K562 (cell line): Measurements from ENCODE around the gene CUTA. TPM values are rescaled to one million over a fixed set of nuclear protein-coding genes. Genes with fewer than 3 reads are reported as not detected.

Experiments used
- ATAC-seq: fragments of 200-7000 bp; cut with Tn5 transposase; 3 replicates; pipeline ENCODE4 v1.9.1; 2020; ENCODE audit warnings: moderate library complexity
- BruUV-seq: library from RNA; stranded (reverse); fragments of 400-500 nt; replicated peaks from 2 replicates; lab custom pipeline; 2021; lab: Mats Ljungman, UMichigan
- CTCF ChIA-PET: fragments of 300-600 bp; formaldehyde crosslinking; extraction: SDS; loops from one replicate; lab custom pipeline; 2021; ENCODE audit warnings: low intra/inter-chr PET ratio; lab: Yijun Ruan, JAX
- POLR2A ChIA-PET: fragments of 300-600, 350-650 bp; sonication (Branson Sonifier 250); formaldehyde crosslinking; extraction: SDS; loops from one replicate; lab custom pipeline; 2021; ENCODE audit warnings: antibody characterized with exemption, inconsistent platforms; lab: Yijun Ruan, JAX
- DNase-seq, 4 experiments: peaks; one replicate each; pipeline versions ENCODE4 v3.0.0 to v3.0.0-alpha.2; 2011 to 2018; ENCODE audit warnings: low spot score in 3 of 4, mixed read lengths in 3 of 4; ENCODE audit errors: extremely low read depth in 1 of 4
- FAIRE-seq: peaks from 2 replicates; lab custom pipeline; 2011; peaks lifted over from hg19 to GRCh38; lab: Jason Lieb, UNC
- H2AFZ ChIP-seq: 2 replicates; pipeline ENCODE4 v1.6.0; 2011; ENCODE audit warnings: low read depth, low read length, control low read depth, inconsistent platforms
- H3K27ac ChIP-seq: fragments of 200-600 bp; 3 replicates; pipeline ENCODE4 v1.8.0; 2011; ENCODE audit warnings: low read depth, mild to moderate bottlenecking, control low read depth, inconsistent platforms, low read length, moderate library complexity, mixed read lengths; ENCODE audit errors: extremely low read depth
- H3K27me3 ChIP-seq, 2 experiments: fragments of 300-600 bp in 1 of 2; 2 replicates in 1 of 2; 3 replicates in 1 of 2; pipeline versions ENCODE4 v1.6.0 to v1.8.0; 2011; ENCODE audit warnings: inconsistent platforms in 2 of 2, low read length in 2 of 2, mild to moderate bottlenecking in 1 of 2, mixed read lengths in 1 of 2, moderate library complexity in 1 of 2; ENCODE audit not compliant: control insufficient read depth in 2 of 2, insufficient read depth in 2 of 2
- H3K36me3 ChIP-seq: fragments of 300-600 bp; 3 replicates; pipeline ENCODE4 v1.8.0; 2011; ENCODE audit warnings: mild to moderate bottlenecking, low read length, inconsistent platforms; ENCODE audit not compliant: control insufficient read depth, insufficient read depth
- H3K4me1 ChIP-seq, 2 experiments: fragments of 200-600 bp in 1 of 2; replicated peaks in 1 of 2; 2 replicates in 1 of 2; 3 replicates in 1 of 2; pipeline versions ENCODE4 v1.5.1 to v1.8.0; 2011; ENCODE audit warnings: inconsistent platforms in 2 of 2, low read length in 2 of 2, mild to moderate bottlenecking in 1 of 2, mixed read lengths in 1 of 2, moderate library complexity in 1 of 2; ENCODE audit not compliant: control insufficient read depth in 2 of 2, insufficient read depth in 2 of 2
- H3K4me2 ChIP-seq: 2 replicates; pipeline ENCODE4 v1.6.1; 2011; ENCODE audit warnings: low read length, control low read depth, inconsistent platforms, mixed read lengths; ENCODE audit not compliant: insufficient read depth
- H3K4me3 ChIP-seq: fragments of 200-600 bp; sonication (generic), shearing (Covaris generic); 2 replicates; pipeline ENCODE4 v1.5.1; 2016; ENCODE audit warnings: control low read depth, inconsistent platforms
- H3K79me2 ChIP-seq: fragments of 200-600 bp; 3 replicates; pipeline ENCODE4 v1.8.0; 2011; ENCODE audit warnings: low read length, inconsistent platforms; ENCODE audit not compliant: control insufficient read depth, insufficient read depth
- H3K9ac ChIP-seq, 2 experiments: 2 replicates each; pipeline versions ENCODE4 v1.6.0 to v1.6.1; 2011; ENCODE audit warnings: low read depth in 2 of 2, low read length in 2 of 2, control low read depth in 1 of 2, inconsistent platforms in 1 of 2, mild to moderate bottlenecking in 1 of 2, mixed read lengths in 1 of 2; ENCODE audit not compliant: insufficient read depth in 1 of 2
- H3K9me1 ChIP-seq: one replicate; pipeline ENCODE4 v1.6.0; 2011; ENCODE audit warnings: inconsistent platforms, mild to moderate bottlenecking, low read length, moderate library complexity; ENCODE audit not compliant: control insufficient read depth, insufficient read depth
- H3K9me3 ChIP-seq: replicated peaks from 2 replicates; pipeline ENCODE4 v1.5.1; 2011; ENCODE audit warnings: low read depth, low read length, inconsistent platforms; ENCODE audit not compliant: control insufficient read depth, insufficient read depth
- H4K20me1 ChIP-seq: replicated peaks from 2 replicates; pipeline ENCODE4 v1.6.1; 2011; ENCODE audit warnings: low read length, inconsistent platforms, mixed read lengths; ENCODE audit not compliant: control insufficient read depth, insufficient read depth
- ZNF584 ChIP-seq: fragments of 200-800 bp; sonication (Bioruptor generic); IDR thresholded peaks from 2 replicates; pipeline ENCODE4 v1.6.1; 2016; ENCODE audit warnings: low read depth, mild to moderate bottlenecking, missing genetic modification characterization, missing compliant biosample characterization
- WGBS: fragments of 100-300 bp; shearing (Covaris generic); methylation state at CpG from one replicate; pipeline ENCODE4 v1.1.6; 2016; ENCODE audit warnings: low coverage, mixed read lengths; ENCODE audit not compliant: insufficient coverage; ENCODE audit errors: missing lambda C conversion rate; 5-methylcytosine and 5-hydroxymethylcytosine counted together
- in situ Hi-C: fragments of 300-500 bp; cut with MboI; formaldehyde crosslinking; loops from 4 replicates; pipeline ENCODE4 v1.15.0; 2018; ENCODE audit warnings: inconsistent platforms, mixed read lengths
- intact Hi-C: fragments of 100-400 bp; cut with micrococcal nuclease; formaldehyde crosslinking; loops from 2 replicates; pipeline ENCODE4 v1.14.2; 2022
- polyA plus RNA-seq, 8 experiments: library from polyadenylated mRNA; depleted of rRNA in 4 of 8; stranded (reverse) in 5 of 8; unstranded in 3 of 8; fragments of >200 nt; fragmentation: Nextera tagmentation in 2 of 8; fragmentation: Illumina TruSeq in 1 of 8; extraction: Ambion mirVana in 2 of 8; extraction: Trizol in 1 of 8; gene quantifications; 2 replicates each; pipeline versions ENCODE4 v1.2.1 to v1.2.3, GENCODE V29; 2011 to 2014; ENCODE audit warnings: inconsistent platforms in 1 of 8, missing spikeins in 1 of 8
- total RNA-seq, 7 experiments: library from RNA; depleted of rRNA in 6 of 7; stranded (reverse); fragments of >200 nt in 6 of 7; fragmentation: Illumina TruSeq in 2 of 7; extraction: Trizol in 2 of 7; gene quantifications; 2 replicates each; pipeline versions ENCODE4 v1.2.1 to v1.2.3, GENCODE V29; 2011 to 2021; ENCODE audit warnings: low replicate concordance in 1 of 7
- TF ChIP-seq, protein P1 (sequence below): sonication (generic); formaldehyde crosslinking; IDR thresholded peaks from 2 replicates; pipeline ENCODE4 v1.8.1; 2023; ENCODE audit warnings: mild to moderate bottlenecking, missing genetic modification reagents
- TF ChIP-seq, protein P2 (sequence below), 3 experiments: fragments of 200-800 bp in 1 of 3; fragments of 250-450 bp in 1 of 3; fragments of 450-650 bp in 1 of 3; sonication (Bioruptor Pico) in 1 of 3; sonication (Bioruptor generic) in 1 of 3; formaldehyde crosslinking in 1 of 3; IDR thresholded peaks; 2 replicates each; pipeline versions ENCODE4 v1.6.1 to v1.8.0; 2016 to 2022; ENCODE audit warnings: mild to moderate bottlenecking in 2 of 3, missing genetic modification characterization in 2 of 3, missing compliant biosample characterization in 1 of 3, moderate library complexity in 1 of 3

Gene CUTA
- total and polyA plus RNA-seq, 9 of the 15 experiments (the other 6 are each of a cell fraction or from before 2014, with no cell fraction given): 166 to 682 (median 310) TPM

DNA sequence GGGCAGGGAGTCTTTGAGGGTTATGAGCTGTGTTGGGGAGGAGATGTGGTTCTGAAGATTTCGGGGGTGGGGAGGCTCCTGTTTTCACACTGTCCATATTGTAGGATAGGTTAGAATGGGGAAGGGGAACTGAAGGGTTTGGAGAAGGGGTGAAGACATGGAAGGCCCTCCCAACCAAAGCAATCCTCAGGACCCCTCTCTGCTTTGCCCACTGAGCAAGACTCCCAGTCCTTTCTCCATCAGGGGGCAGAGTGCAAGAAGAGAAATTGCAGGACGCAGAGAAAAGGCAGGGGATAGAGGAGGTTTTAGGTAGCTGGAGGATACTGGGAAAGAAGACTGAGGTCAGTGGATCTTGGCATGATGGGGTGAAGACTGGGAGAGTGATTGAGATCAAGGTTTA, 5.9 kb upstream of the CUTA start:
- Histone ChIP-seq H3K9me1 (no peaks in the 10 kb centered on the region), H3K9me3 (no peaks in the 10 kb centered on the region), H3K27me3 (no peaks in the 10 kb centered on the region), H2AFZ (no peak overlapping the region), H4K20me1 (no peaks in the 10 kb centered on the region), H3K79me2 (peaks cover 27% of the 10 kb centered on the region), H3K36me3 (no peaks in the 10 kb centered on the region), H3K27ac (no peak overlapping the region), H3K4me2 (0 out of 2 replicates have a peak overlapping the region, but pooled peaks have one; percentile 96), H3K9ac (peak overlapping the region in 1 of 2 experiments; percentile 1; a peak in 1 of 4 replicates)
- FAIRE-seq (no peak), DNase-seq (no peak)
- intact Hi-C loops: loop anchor here (10.0 kb wide), 2 partner anchors 49 to 299 kb away; no protein-coding TSS in a partner anchor
- no TSS peak for BruUV-seq
- TF ChIP-seq ZNF584 (CRISPR knock-in tag): no peak
- TF ChIP-seq, protein P1, sequence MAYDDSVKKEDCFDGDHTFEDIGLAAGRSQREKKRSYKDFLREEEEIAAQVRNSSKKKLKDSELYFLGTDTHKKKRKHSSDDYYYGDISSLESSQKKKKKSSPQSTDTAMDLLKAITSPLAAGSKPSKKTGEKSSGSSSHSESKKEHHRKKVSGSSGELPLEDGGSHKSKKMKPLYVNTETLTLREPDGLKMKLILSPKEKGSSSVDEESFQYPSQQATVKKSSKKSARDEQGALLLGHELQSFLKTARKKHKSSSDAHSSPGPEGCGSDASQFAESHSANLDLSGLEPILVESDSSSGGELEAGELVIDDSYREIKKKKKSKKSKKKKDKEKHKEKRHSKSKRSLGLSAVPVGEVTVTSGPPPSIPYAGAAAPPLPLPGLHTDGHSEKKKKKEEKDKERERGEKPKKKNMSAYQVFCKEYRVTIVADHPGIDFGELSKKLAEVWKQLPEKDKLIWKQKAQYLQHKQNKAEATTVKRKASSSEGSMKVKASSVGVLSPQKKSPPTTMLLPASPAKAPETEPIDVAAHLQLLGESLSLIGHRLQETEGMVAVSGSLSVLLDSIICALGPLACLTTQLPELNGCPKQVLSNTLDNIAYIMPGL (CRISPR knock-in tag): 0 out of 2 replicates have a peak, but pooled peaks have one; percentile 56
- TF ChIP-seq, protein P2, sequence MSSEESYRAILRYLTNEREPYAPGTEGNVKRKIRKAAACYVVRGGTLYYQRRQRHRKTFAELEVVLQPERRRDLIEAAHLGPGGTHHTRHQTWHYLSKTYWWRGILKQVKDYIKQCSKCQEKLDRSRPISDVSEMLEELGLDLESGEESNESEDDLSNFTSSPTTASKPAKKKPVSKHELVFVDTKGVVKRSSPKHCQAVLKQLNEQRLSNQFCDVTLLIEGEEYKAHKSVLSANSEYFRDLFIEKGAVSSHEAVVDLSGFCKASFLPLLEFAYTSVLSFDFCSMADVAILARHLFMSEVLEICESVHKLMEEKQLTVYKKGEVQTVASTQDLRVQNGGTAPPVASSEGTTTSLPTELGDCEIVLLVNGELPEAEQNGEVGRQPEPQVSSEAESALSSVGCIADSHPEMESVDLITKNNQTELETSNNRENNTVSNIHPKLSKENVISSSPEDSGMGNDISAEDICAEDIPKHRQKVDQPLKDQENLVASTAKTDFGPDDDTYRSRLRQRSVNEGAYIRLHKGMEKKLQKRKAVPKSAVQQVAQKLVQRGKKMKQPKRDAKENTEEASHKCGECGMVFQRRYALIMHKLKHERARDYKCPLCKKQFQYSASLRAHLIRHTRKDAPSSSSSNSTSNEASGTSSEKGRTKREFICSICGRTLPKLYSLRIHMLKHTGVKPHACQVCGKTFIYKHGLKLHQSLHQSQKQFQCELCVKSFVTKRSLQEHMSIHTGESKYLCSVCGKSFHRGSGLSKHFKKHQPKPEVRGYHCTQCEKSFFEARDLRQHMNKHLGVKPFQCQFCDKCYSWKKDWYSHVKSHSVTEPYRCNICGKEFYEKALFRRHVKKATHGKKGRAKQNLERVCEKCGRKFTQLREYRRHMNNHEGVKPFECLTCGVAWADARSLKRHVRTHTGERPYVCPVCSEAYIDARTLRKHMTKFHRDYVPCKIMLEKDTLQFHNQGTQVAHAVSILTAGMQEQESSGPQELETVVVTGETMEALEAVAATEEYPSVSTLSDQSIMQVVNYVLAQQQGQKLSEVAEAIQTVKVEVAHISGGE (CRISPR knock-in tag; IDR thresholded peaks at IDR 0.05): peak in 1 of 3 experiments; percentile 55; a peak in 1 of 6 replicates
- TF ChIP-seq, all 486 proteins: peak for 2
- Histone ChIP-seq H3K4me1 (peaks cover 45 to 46% of the 10 kb centered on the region in 2 experiments), H3K4me3 (no peak overlapping the region)
- WGBS: 89% methylated on average over 2 of the region's 2 CpGs
- CTCF ChIA-PET: no interaction called here
- POLR2A ChIA-PET: interaction anchor here (0.6 to 1.2 kb wide), 2 partner anchors 17 to 49 kb away, joined by 3 read pairs; no protein-coding TSS in a partner anchor
- ATAC-seq: no peak
- in situ Hi-C loops: no loop called here
